Skin of body (tissue), 2 donors: Measurements from ENCODE around the gene GLRX3. TPM values are rescaled to one million over a fixed set of nuclear protein-coding genes. Genes with fewer than 3 reads are reported as not detected.
"Not testable (repeated sequence)": the region's sequence is repeated elsewhere in the genome, so short reads cannot be mapped to it uniquely, and the experiment has no call there.

Source experiments
- DNase-seq: peaks from one replicate; lab custom pipeline; 2025; lab: John Stamatoyannopoulos, UW
- total RNA-seq: library from RNA; depleted of rRNA; stranded (reverse); fragments of >200 nt; gene quantifications from one replicate; pipeline ENCODE4 v1.2.3, GENCODE V29; 2014

Gene GLRX3
- 38.0 TPM for total RNA-seq

DNA sequence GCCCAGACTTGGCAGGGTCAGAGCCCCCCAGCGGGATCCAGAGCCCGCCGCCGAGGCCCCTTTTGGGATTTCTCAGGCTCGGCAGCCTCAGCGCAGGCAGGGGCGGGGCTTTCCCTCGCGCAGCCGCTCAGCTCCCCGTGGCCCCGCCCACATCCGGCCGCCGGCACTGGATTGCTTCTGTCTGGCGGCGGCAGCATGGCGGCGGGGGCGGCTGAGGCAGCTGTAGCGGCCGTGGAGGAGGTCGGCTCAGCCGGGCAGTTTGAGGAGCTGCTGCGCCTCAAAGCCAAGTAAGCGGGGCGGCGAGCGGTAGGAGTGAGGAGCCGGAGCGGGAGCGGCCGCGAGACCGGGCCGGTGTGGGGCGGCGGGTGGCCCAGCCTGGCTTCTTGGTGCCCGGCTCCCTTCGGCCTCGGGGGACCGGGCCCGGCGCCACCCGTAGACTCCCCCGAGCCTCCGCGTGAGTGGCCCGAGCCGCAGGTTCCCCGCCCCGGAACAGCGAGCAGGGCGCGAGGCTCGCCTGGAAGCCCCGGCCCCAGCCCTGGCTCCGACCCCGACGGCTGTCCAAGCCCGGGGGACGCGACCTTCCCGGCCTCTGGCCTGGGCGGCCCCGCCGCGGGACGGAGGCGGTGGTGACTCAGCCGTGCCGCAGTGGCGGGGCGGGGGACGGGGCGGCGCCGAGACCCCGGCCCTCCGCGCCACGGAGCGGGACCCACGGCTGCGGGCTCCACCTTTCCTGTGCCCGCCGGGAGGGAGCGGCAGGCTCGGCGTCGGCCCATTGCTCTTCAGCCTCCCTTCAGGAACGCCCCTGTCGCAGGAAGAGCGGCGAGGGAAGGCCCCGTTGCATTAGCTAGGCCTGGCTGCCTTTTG is at the start of gene GLRX3:
TSS of gene GLRX3 (plus strand) at position 166 of the 864 bp plus-strand sequence. CDS start at position 196, 30 bp downstream.
- peak; percentile 63 for DNase-seq

DNA sequence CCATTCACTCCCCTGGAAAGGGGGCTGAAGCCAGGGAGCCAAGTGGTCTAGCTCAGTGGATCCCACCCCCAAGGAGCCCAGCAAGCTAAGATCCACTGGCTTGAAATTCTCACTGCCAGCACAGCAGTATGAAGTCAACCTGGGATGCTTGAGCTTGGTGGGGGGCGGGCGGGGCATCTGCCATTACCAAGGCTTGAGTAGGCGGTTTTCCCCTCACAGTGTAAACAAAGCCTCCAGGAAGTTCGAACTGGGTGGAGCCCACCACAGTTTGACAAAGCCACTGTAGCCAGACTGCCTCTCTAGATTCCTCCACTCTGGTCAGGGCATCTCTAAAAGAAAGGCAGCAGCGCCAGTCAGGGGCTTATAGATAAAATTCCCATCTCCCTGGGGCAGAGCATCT is 45.6 kb upstream of the GLRX3 start:
- not testable (repeated sequence) for DNase-seq

DNA sequence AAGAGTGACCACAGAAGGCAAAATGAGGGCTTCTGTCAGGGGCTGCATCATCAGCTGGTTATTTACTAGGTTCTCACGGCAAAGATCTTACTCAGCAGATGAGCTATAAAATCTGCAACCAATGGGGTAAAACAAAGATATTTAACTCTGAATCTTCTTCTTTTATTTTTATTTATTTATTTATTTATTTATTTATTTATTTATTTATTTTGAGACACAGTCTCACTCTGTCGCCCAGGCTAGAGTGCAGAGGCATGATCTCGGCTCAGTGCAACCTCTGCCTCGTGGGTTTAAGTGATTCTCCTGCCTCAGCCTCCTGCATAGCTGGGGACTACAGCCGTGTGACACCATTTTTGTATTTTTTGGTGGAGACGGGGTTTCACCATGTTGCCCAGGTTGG is 36.8 kb upstream of the GLRX3 start:
- DNase-seq, result no peak

DNA sequence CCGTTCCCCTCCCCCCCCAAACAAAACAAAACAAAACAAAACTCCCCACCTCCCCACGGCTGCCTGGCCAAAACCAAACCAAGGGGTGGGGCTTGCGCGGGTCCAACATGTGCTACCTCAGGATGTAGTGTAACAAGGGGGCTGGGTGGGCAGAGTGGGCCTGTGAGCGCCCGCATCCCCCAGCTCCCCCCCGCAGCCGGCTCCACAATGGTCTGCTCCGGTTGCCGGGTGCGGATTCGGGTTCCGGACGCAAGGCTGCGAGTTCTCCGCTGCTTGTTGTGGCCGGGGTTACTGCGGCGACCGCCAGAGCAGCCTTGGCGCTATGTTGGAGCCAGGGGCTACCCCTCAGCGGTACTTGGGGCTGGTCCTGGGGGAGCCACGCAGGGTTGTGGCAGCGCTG is 30.5 kb upstream of the GLRX3 start:
- no peak for DNase-seq

DNA sequence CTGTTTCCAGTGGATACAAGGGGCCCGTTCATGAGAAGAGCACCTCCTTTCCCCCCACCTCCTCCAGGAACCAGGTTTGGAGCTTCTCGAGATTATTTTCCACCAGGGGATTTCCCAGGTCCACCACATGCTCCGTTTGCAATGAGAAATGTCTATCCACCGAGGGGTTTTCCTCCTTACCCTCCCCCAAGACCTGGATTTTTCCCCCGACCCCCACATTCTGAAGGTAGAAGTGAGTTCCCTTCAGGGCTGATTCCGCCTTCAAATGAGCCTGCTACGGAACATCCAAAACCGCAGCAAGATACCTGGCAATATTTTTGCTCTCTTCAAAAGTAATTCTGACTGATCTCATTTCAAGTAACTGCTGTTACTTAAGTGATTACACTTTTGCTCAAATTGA is 28.0 kb upstream of the GLRX3 start:
- DNase-seq, result not testable (repeated sequence)

DNA sequence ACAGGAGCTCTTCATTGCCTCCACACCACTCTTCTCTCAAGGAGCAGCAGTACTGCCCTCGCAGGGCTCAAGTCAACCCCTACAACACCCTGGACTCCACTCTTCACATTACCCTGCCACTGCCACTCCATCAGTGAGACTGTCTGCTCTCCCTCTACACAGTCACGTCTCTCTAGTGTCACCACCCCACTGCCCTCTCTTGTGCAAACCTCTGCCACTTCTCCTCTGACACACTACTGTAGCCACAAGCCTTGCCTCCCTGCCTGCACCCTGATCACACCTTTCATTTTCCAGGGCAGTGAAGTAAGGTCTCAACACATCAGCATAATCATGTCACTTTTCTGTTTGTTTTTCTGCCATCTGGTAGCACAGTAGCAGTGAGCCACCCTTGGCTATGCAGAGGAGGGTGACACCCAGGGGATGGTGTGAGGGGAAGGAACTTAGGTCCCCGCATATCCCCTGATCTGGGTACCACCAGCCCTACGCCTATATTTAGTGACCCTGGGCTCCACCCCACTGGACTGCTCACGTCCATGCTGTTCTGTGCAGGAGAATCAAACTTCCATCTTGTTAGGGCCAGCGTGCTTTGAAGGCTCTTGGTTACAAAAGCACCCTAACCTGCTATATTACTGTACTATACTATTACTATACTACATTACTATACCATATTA is 27.1 kb upstream of the GLRX3 start:
- no peak for DNase-seq

DNA sequence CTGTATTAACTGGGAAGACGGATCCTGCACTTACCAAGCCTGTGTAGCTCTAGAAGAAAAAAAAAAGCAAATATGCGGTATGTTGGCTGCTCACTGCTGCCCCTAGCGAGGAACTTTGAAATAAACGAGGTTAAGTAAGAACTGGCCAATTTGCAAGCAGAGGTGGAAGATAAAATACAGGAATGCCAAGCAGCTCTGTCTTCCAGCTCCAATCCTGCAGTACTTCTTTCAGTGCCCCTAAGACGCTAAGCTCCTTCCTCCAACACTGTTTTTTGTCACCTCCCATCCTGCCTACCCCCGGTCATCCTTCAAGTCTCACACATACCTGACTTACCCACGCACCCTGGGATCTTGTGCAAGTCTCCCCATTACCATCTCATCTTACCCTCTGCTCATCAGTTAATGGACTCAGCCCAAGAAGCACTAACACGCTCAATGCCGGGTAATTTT is 26.4 kb upstream of the GLRX3 start:
- peak; percentile 83 for DNase-seq

DNA sequence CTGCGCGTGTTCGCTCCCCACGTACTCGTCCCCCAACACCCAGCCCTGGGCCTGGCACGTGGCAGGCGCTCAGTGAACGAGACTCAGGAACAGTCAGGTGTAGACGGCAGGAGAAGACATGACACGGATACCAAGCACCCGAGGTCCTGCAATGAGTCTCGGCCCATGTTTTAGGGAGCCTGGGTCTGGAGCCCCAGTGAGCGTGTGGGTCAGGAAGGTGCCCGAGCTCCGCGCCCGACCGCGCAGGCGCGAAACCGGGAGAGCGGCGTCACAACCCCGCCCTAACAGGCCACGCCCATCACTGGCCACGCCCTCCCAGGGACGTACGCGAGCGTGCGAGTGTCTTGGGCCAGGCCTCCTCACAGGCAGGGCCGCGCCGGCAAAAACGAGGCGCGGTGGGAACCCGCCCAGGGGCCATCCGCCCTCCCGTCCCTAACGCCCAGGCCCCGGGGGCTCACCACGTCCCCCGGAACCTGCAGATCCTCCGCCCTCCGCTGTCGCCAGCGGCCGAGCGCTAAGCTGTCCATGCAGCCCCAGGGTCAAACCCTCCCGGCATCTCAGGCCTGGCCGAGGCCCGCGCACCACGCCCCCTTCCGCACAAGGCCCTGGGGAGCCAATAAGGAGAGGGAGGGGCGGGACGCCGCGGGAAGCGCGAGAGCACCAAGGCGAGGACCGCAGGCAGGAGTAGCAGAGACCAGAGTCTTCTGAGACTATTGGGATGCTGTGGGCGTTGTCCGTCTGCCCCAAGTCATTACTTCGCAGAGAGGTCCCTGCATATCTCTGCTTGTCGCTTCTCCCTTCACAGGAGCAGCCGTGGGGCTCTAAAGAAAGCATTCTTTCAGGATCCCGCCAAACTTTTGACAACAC is 25.7 kb upstream of the GLRX3 start, which contains the start of gene C10orf143:
TSS of gene C10orf143 (minus strand) at position 585 of the 867 bp plus-strand sequence. CDS start at position 527, 58 bp downstream.
- peak; percentile 98 for DNase-seq

DNA sequence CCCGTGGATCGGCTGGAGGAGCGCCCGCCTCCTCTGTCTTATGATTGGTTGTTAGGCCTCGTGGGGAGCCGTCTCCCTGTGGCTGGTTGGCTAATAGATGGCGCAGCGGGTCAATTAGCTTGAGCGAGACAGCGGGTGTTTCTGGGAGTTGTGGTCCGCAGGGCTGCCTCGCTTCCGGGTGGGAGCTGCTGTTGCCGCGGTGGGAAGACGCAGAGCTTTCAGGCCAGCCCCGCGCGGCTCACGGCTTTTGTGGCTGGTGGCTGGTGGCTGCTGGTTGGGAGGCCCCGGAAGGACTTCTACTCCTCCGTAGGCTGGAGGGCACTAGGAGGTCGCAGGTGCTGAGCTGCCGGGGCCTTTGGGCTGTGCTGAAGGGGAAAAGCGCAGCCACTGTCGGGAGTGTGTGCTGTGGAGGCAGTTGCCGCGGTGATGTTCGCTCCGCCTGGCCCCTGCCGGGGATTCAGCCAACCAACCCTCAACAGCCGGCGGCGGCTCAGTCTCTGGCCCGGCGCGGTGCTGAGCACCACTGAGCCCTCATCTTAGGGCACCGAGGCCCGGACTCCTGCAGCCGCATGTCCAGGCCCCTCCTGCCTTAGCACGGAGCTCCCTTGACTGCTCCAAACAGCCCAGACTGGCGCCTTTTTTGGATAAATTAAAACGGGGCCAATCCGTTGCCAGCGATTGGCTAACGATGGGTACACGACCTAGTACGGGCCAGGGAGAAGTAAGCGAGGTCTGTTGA is 24.9 kb upstream of the GLRX3 start:
- DNase-seq, result peak; percentile 98

DNA sequence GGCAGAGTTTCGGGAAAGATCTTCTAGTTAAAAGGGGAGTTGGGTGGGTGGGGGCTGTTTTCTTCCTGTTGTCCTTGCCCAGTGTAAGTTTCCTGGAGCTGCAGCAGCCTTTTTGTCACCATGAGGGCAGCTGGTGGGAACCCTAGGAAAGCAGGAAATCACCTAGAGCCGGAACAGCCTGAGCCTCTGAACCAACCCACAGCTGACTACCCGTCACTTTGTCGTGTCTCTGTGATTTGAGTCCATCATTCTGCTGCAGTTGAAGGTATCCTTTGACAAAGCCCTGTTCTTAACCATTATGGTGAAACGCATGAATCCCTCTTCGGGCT is 24.4 kb upstream of the GLRX3 start:
- no peak for DNase-seq

DNA sequence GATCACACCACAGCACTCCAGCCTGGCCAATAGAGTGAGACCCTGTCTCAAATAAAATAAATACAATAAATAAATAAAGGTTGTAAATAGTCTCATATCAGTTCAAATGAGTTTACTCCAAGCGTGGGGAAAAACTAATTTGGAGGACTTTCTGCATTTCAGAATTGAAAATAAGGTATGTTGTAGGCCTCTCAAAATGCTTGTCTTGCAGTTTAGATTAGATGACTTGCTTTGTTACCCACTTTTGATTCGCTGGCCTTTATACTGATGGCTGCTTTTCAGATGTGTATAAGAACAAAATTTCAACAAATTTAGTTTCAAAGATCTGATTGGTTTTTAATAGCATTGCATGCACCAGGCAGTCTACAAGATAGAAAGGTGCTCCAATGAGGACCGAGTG is 23.4 kb upstream of the GLRX3 start:
- DNase-seq, result no peak

DNA sequence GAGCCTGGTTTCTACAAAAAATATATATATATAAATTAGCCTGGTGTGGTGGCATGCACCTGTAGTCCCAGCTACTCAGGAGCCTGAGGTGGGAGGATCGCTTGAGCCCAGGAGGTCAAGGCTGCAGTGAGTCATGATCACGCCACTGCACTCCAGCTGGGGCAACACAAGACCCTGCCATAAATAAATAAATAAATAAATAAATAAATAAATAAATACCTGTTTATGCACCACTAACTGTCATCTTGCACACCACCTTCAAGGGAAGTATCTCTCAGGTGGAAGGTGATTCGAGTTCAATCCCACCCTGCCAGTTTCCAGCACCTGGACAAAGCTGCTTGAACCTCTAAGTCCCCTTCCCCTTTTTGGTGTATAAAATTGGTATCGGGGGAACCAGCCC is 19.2 kb upstream of the GLRX3 start:
- not testable (repeated sequence) for DNase-seq

DNA sequence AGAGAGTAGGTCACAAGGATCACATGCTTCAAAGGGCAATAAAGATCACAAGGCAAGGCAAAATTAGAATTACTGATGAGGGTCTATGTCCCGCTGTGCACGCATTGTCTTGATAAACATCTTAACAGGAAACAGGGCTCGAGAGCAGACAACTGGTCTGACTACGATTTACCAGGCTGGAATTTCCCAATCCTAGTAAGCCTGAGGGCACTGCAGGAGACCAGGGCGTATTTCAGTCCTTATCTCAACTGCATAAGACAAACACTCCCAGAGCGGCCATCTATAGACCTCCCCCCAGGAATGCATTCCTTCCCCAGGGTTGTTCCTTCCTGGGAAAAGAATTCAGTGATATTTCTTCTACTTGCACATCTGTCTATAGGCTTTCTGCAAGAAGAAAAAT is 18.7 kb upstream of the GLRX3 start:
- DNase-seq, result not testable (repeated sequence)

DNA sequence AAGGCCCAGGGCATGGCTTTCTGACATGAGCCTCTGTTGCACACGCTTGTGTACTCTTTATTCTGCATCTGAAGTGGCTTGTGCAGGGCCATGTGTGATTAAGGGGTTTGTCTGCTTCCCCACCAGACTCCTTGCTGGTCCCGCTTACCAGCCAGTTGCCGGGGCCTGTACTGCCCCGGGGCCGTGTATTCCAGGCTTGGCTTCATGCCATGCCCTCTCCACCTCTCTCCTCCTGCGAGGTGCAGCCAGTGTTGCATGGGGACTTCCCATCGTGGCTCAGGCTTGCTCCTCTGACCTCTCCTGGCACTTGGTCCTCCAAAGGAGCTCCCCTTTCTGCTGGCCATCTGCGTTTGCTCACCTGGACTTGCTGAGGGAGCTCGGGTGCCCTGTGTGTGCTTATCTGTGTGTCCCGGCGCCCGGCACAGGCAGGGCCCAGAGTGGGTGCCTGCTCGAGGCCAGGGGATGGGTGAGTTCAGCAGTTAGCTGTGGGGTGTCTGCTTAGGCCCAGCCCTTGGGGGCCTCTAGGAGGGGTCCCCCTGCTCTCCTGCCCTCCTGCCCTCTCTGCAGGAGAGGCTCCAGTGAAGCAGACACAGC is 14.6 kb upstream of the GLRX3 start:
- no peak for DNase-seq

DNA sequence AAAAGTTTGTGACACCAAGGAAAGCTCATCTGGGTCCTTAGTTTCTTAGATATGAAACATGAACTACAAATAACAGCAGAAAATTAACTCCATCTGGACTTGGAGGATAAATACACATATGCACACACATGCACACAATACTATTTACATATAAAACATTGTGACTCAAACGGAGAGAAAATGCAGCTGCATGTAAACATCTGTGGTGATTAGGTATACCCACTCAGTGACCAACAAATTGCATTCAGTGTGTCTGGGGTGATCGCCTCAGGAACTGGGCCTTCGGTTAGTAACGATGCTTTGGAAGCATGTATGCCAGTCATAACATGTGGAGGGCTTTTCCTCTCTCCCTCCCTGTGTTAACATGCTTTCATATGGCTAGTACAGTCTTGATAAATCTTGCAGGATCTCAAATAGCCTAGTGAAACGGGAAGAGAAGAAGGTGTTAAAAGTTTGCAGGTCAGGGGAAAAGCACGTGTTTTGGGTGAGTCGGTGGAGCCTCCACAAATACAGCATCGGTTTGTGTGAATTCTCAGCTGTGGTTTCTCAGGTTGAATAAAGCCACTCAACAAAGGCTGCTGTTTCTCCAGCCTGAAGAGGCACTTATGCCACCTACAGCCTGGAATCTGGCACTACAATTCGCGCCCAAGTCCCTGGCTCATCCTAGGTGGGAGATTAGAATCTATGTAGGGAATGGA is 8.7 kb upstream of the GLRX3 start:
- peak; percentile 50 for DNase-seq

DNA sequence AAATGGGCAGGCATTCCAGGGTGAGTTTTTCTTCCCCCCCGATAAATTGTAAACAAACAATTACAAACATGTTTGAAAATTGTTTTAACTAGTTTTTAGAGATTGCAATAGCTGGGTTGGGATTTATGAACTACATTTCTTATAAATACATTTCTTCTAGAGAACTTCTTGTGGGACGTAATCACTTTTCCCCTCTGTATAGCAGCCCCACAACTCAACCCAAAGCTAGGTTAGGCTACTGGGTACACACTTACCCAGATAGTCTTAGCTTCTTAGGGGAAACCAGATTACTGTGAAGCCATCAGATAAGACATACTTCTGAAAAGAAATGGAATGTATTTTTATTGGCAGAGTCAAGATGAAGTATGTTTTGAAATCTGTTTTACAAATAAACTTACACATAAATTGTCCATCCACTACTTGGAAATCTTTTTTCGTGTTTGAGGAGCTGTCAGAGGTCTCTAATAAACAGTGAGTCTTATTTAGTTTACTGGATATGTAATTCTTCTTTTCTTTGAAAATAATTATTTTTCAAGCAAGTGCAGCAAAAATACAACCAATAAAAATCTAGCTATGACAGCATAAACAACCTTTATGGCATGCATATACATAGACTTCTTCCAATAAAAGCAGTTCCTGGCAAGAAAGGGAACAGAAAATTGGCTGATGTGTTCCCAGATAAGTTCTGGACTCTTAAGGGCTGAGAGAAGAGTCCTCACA is 8.0 kb upstream of the GLRX3 start:
- no peak for DNase-seq

DNA sequence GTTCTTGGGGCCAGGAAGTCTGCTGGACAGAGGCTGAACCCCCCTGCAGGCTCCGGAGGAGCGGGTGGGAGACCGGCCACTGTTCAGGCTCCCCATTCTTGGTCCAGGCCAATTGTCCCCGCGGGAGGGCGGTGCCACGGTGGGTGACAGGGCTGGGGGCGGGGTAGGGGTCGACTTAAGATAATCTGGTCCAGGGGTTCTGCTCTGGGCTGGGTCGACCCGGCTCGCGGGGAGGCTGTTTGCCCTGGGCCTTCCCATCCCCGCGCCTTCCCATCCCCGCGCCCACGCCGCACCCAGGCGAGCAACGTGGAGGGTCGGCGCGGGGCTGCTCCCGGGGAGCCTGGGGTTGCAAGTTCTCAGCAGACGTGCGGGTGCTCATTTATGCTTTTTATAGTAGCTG is 7.3 kb upstream of the GLRX3 start:
- no peak for DNase-seq

DNA sequence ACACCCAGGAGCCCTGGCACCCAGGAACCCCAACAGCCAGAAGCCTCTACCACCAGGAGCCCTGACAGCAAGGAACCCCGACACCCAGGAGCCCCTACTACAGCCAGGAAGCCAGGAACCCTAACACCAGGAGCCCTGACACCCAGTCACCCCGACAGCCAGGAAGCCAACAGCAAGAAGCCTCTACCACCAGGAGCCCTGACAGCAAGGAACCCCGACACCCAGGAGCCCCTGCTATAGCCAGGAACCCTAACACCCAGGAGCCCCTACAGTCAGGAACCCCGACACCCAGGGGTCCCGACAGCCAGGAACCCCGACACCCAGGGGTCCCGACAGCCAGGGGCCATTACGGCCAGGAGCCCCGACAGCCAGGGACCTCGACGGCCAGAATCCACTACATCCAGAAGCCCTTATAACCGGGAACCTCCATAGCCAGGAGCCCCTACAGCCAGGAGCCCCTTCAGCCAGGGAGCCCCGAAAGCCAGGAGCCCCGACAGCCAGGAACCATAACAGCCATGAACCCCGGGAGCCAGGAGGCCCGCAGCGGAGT is 440 bp upstream of the GLRX3 start:
- DNase-seq, result no peak

DNA sequence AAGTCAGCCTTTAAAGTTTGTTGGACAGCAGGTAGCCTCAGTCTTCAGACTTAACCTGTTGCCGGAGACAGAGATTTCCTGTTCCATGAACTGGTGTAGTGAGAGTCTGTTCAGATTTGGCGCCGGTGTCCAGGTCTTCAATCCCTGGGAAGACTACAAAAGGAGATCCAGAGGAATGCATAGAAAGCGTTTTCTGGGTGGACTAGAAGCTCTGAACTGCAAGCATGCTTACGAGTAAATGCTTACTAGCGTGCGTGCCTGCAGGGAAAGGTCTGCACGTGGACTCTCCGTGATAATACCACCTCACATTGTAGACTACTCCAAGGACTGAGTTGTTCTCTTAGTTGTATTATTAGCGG is 878 bp downstream of the GLRX3 start:
- DNase-seq, result no peak
